CD4-positive, alpha-beta memory T cell (primary cell): ENCODE measurements around the gene PCSK4. TPM values are rescaled to one million over a fixed set of nuclear protein-coding genes. Genes with fewer than 3 reads are reported as not detected.

Source experiments
- CTCF ChIA-PET: fragments of 350-600 bp; sonication (Branson Sonifier 250); formaldehyde crosslinking; loops from one replicate; lab custom pipeline; 2021; ENCODE audit warnings: inconsistent platforms; ENCODE audit not compliant: partially characterized antibody; lab: Charles Lee
- POLR2A ChIA-PET: fragments of 350-600 bp; sonication (Branson Sonifier 250); formaldehyde crosslinking; loops from one replicate; lab custom pipeline; 2021; ENCODE audit not compliant: partially characterized antibody; lab: Charles Lee
- DNase-seq, 5 donors: peaks; one replicate each; pipeline versions ENCODE4 v3.0.0 to v3.0.0-alpha.2; 2020 to 2022; ENCODE audit warnings: mixed read lengths in 1 of 5
- H3K27ac ChIP-seq: one replicate; pipeline ENCODE4 v1.7.0; 2013; ENCODE audit warnings: low read depth, low read length
- H3K27me3 ChIP-seq: 2 replicates; pipeline ENCODE4 v1.7.0; 2013; ENCODE audit warnings: mild to moderate bottlenecking, low read length, moderate library complexity; ENCODE audit not compliant: insufficient read depth
- H3K36me3 ChIP-seq: 2 replicates; pipeline ENCODE4 v1.7.0; 2013; ENCODE audit warnings: mild to moderate bottlenecking, low read length, moderate library complexity; ENCODE audit not compliant: insufficient read depth
- H3K4me1 ChIP-seq: 2 replicates; pipeline ENCODE4 v1.7.0; 2013; ENCODE audit warnings: mild to moderate bottlenecking, low read length, moderate library complexity; ENCODE audit not compliant: insufficient read depth
- H3K4me3 ChIP-seq, 2 donors: one replicate each; pipeline ENCODE4 v1.7.0; 2013; ENCODE audit warnings: low read length in 2 of 2, mild to moderate bottlenecking in 1 of 2
- H3K9me3 ChIP-seq, 2 donors: one replicate each; pipeline ENCODE4 v1.7.0; 2013; ENCODE audit warnings: low read length in 2 of 2, control low read depth in 1 of 2; ENCODE audit not compliant: control insufficient read depth in 1 of 2
- H3K27ac Mint-ChIP-seq, 7 donors: one replicate each; pipeline ENCODE4 v1.8.0; 2020 to 2021; ENCODE audit warnings: mixed read lengths in 7 of 7, mild to moderate bottlenecking in 6 of 7, inconsistent platforms in 3 of 7, moderate library complexity in 3 of 7
- H3K27me3 Mint-ChIP-seq, 2 donors: one replicate each; pipeline ENCODE4 v1.8.0; 2020 to 2021; ENCODE audit warnings: mixed read lengths in 2 of 2
- H3K36me3 Mint-ChIP-seq, 2 donors: one replicate each; pipeline ENCODE4 v1.8.0; 2020 to 2021; ENCODE audit warnings: mixed read lengths in 2 of 2, inconsistent platforms in 1 of 2, mild to moderate bottlenecking in 1 of 2
- H3K4me1 Mint-ChIP-seq, 4 donors: one replicate each; pipeline ENCODE4 v1.8.0; 2020 to 2021; ENCODE audit warnings: mixed read lengths in 4 of 4, mild to moderate bottlenecking in 1 of 4
- H3K4me3 Mint-ChIP-seq, 8 donors: one replicate each; pipeline ENCODE4 v1.8.0; 2020 to 2021; ENCODE audit warnings: mixed read lengths in 8 of 8, mild to moderate bottlenecking in 7 of 8, moderate library complexity in 6 of 8, inconsistent platforms in 3 of 8
- H3K9me3 Mint-ChIP-seq, 8 donors: one replicate each; pipeline ENCODE4 v1.8.0; 2020 to 2021; ENCODE audit warnings: mixed read lengths in 8 of 8, mild to moderate bottlenecking in 5 of 8, inconsistent platforms in 3 of 8, moderate library complexity in 1 of 8
- intact Hi-C: fragments of 100-400 bp; cut with micrococcal nuclease; formaldehyde crosslinking; loops from one replicate; pipeline ENCODE4 v1.15.1; 2023
- polyA plus RNA-seq, 2 donors: library from polyadenylated mRNA; unstranded; fragments of 300-500 nt; fragmentation: Illumina TruSeq; gene quantifications; one replicate each; pipeline ENCODE4 v1.2.3, GENCODE V29; 2021
- total RNA-seq, 2 experiments: library from RNA; stranded (reverse); gene quantifications; one replicate each; pipeline ENCODE4 v1.2.3, GENCODE V29; 2021

PCSK4 gene
- total and polyA plus RNA-seq, 4 experiments from 2014 or later = 3.1 to 3.7 TPM; not detected in 2

DNA sequence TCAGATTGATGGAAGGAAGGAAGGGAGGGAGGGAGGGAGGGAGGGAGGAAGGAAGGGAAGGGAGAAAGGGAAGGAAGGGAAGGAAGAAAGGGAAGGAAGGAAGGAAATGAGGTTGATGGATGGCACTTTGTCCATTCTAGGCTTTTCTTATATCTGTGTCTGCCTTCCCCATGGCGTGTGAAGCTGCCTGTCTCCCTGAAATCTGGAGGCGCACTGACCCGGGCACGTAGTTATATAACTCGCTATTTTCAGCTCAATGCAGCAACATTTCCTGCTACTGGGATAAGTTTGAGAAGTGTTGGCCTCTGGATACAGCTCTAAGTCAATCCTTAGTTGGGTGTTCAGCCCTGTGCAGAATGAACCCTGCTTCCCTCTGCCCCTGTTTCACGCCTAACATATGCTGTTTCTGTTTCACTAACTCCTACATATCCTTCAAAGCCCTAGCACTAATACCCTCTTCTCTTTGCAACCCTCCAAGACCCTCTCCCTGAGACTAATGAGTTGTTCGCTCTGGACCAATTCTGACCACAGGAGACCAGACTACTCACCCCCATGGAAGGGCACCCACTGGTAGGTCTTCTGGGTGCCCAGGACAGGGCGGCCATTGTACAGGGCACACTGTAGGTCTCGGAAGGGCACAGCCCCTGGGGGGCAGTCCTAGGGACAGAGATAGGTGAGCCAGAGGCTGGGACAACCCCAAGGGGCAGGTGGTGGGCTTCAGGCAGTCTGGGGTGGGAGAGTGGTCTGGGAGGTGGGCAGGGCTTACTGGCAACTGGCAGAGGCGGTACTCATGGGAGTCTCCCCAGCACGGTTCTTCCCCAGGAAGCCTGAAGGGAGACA lies 19.7 kb upstream of the PCSK4 start:
- no peaks in the 10 kb centered on the region for H3K9me3 ChIP-seq
- Mint-ChIP-seq H3K9me3 (peaks cover 0 to 1% (median 0%) of the 10 kb centered on the region in 8 donors), H3K4me3 (peak overlapping the region in 1 of 8 donors; percentile 2), H3K27me3 (peaks cover 0 to 16% of the 10 kb centered on the region in 2 donors), H3K27ac (peak overlapping the region in 3 of 7 donors; percentile 5 to 31 (median 22)), H3K36me3 (peaks cover 0 to 3% of the 10 kb centered on the region in 2 donors), H3K4me1 (peaks cover 10 to 32% (median 15%) of the 10 kb centered on the region in 4 donors)
- no peak overlapping the region for H3K27ac ChIP-seq
- POLR2A ChIA-PET = no interaction called here
- no peak overlapping the region for H3K4me3 ChIP-seq
- CTCF ChIA-PET = interaction anchor here (1.5 kb wide), 1 partner anchor 19 kb away, joined by 3 read pairs; the partner anchor contains the start of gene REEP6
- no peaks in the 10 kb centered on the region for H3K27me3 ChIP-seq
- H3K36me3 ChIP-seq = no peaks in the 10 kb centered on the region
- intact Hi-C loops = no loop called here
- H3K4me1 ChIP-seq = peaks cover 24% of the 10 kb centered on the region
- DNase-seq = no peak

DNA sequence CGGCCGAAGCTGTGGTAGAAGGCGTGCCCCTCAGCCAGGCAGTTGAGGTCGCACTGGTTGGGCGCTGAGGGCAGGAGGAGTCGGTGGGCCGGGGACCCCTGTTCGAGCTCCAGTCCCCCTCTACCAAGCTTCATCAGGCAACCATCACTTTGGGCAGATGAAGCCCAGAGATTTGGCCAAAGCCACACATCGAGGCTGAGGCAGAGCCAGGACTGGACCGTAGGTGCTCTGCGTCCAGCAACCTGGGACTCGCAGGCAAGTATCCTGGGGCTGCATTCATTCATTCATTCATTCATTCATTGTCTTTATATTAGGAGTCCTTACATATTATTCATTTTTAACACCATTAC lies 18.3 kb upstream of the PCSK4 start:
- H3K27ac ChIP-seq = no peak overlapping the region
- H3K4me3 ChIP-seq = no peak overlapping the region
- CTCF ChIA-PET = interaction anchor here (0.7 to 1.5 kb wide), 3 partner anchors 17 to 66 kb away, joined by 3 read pairs; partner anchors contain the start of gene REEP6
- peaks cover 27% of the 10 kb centered on the region for H3K4me1 ChIP-seq
- H3K36me3 ChIP-seq = no peaks in the 10 kb centered on the region
- no peak for DNase-seq
- H3K27ac Mint-ChIP-seq = peak overlapping the region in 4 of 7 donors; percentile 9 to 88 (median 62)
- H3K27me3 ChIP-seq = no peaks in the 10 kb centered on the region
- peaks cover 0 to 2% (median 0%) of the 10 kb centered on the region in 8 donors for H3K9me3 Mint-ChIP-seq
- H3K9me3 ChIP-seq = no peaks in the 10 kb centered on the region
- POLR2A ChIA-PET = no interaction called here
- intact Hi-C loops = no loop called here
- H3K36me3 Mint-ChIP-seq = peaks cover 0 to 3% of the 10 kb centered on the region in 2 donors
- peaks cover 10 to 32% (median 15%) of the 10 kb centered on the region in 4 donors for H3K4me1 Mint-ChIP-seq
- H3K4me3 Mint-ChIP-seq = peak overlapping the region in 4 of 8 donors; percentile 41 to 72 (median 60)
- H3K27me3 Mint-ChIP-seq = peaks cover 1 to 19% of the 10 kb centered on the region in 2 donors

DNA sequence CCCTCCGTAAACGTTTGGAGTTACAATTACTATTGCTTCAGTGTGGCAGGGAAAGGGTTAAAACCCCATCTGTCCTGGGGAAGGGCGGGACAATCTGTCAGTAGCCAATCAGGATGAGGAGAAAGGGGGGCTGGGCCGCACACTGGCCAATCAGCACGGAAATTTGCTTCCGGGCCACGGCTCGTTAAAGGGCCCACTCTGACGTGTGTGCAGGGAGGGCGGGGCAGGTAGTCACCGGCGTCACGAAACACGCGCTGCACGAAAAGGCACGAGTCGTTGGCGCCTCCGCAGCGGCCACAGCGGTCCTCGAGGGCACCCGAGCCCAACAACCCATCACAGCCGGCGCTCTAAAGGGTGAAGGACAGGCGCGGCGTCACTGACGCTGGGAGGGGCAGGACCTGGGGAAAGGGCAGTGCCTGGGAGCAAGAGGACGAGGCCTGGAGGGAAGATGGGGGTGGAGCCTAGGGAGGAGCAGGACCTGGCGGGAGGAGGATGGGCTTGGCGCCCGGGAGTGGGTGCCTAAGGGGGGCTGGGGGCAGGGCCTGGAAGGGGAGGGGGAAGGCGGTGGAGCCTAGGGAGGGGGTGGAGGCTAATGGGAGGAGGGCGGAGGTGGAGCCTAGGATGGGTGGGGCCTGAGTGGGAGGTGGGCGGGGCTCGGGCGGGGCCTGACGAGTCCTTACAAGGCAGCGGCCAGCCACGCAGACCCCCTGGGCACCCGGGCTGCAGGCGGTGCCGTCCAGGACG lies 17.8 kb upstream of the PCSK4 start:
- Histone ChIP-seq H3K36me3 (no peaks in the 10 kb centered on the region), H3K9me3 (no peaks in the 10 kb centered on the region), H3K4me1 (peaks cover 32% of the 10 kb centered on the region), H3K27ac (peak overlapping the region; percentile 50), H3K4me3 (peak overlapping the region in 1 of 2 donors; percentile 15), H3K27me3 (no peaks in the 10 kb centered on the region)
- Mint-ChIP-seq H3K36me3 (peaks cover 0 to 3% of the 10 kb centered on the region in 2 donors), H3K9me3 (peaks cover 0 to 2% (median 0%) of the 10 kb centered on the region in 8 donors), H3K4me1 (peaks cover 10 to 32% (median 15%) of the 10 kb centered on the region in 4 donors), H3K27me3 (peaks cover 1 to 19% of the 10 kb centered on the region in 2 donors), H3K27ac (peak overlapping the region; percentile 90 to 98 (median 92)), H3K4me3 (peak overlapping the region; percentile 71 to 89 (median 84))
- peak; percentile 91 to 95 (median 94) for DNase-seq
- CTCF ChIA-PET = interaction anchor here (1.0 to 1.5 kb wide), 2 partner anchors 17 to 62 kb away, joined by 3 read pairs; partner anchors contain the start of gene REEP6
- POLR2A ChIA-PET = no interaction called here
- intact Hi-C loops = loop anchor here (1.0 kb wide), 1 partner anchor 18 kb away; the partner anchor contains the start of gene PCSK4

DNA sequence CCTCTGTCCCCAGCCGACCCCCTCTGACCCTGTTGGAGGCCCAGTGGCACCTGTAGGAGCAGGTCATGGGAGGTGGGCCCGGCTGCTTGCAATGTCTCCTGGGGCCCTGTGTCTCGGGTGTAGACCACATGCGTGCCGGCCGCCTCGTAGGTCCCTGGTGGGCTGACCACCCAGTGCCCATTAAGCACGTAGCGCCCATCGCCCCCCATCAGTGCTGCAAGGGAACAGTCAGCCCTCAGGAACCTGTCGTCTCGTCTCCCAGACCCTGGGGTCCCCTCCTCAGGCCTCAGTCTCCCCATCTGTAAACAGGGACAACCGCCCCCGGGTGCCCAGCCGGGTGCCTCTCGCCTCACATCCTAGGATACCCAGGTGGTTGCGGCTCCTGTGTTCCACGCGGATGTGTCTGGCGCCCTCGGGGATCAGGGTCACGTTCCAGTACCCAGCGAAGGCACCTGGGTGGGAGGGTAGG lies 17.1 kb upstream of the PCSK4 start:
- peaks cover 3 to 19% of the 10 kb centered on the region in 2 donors for H3K27me3 Mint-ChIP-seq
- H3K27me3 ChIP-seq = no peaks in the 10 kb centered on the region
- DNase-seq = no peak
- peak overlapping the region; percentile 21 for H3K27ac ChIP-seq
- H3K36me3 ChIP-seq = no peaks in the 10 kb centered on the region
- H3K4me3 Mint-ChIP-seq = peak overlapping the region in 2 of 8 donors; percentile 85 to 88
- no peaks in the 10 kb centered on the region for H3K9me3 ChIP-seq
- H3K4me1 Mint-ChIP-seq = peaks cover 10 to 27% (median 14%) of the 10 kb centered on the region in 4 donors
- peak overlapping the region in 5 of 7 donors; percentile 90 to 98 (median 92) for H3K27ac Mint-ChIP-seq
- ChIA-PET POLR2A (no interaction called here), CTCF (no interaction called here)
- H3K36me3 Mint-ChIP-seq = peaks cover 0 to 3% of the 10 kb centered on the region in 2 donors
- intact Hi-C loops = loop anchor here (1.0 kb wide), 1 partner anchor 17 kb away; the partner anchor contains the start of gene PCSK4
- H3K9me3 Mint-ChIP-seq = peaks cover 0 to 2% (median 0%) of the 10 kb centered on the region in 8 donors
- peak overlapping the region in 1 of 2 donors; percentile 2 for H3K4me3 ChIP-seq
- peaks cover 27% of the 10 kb centered on the region for H3K4me1 ChIP-seq

DNA sequence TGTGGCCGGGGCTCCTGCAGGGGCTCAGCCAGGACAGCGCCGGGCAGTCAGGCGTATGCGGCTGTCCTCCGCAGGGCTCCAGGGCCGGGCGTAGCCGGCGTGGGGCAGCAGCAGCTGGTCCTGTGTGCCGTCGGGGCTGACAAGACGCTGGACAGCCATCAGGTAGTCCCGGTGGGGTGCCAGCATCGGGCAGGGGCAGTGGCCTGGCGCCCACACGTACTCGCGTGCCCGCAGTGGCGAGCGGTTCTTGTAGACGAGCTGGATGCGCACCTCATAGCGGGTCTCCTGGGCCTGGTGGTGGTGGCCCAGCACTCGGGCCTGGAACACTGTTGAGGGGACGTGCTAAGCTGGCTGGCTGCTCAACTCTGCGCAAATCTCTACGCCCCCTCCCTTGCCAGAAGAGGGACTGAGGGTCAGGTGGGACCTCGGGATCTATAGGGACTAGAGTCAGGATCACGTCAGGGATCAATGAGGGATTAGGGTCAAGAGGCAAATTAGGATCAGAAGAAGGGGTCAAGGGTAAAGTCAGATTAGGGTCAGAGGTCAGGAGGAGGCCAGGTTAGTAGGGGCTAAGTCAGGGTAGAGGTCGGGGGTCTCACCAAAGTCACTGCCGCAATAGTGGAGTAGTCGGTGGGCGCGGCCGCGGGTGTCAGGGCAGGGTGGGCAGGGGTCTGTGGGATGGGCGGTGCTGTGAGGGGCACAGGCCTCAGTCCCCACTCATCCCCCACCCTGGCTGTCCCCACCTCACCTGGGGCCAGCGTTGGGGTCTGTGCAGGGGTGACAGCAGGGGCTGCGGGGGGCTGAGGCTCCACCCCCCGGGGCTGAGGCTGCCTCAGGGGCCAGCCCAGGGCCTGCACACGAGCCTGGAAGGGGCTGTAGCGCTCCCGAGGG lies 16.1 kb upstream of the PCSK4 start:
- peaks cover 0 to 2% (median 0%) of the 10 kb centered on the region in 8 donors for H3K9me3 Mint-ChIP-seq
- ChIA-PET POLR2A (no interaction called here), CTCF (interaction anchor here (1.3 kb wide), 1 partner anchor 35 kb away, joined by 3 read pairs; no protein-coding TSS in a partner anchor)
- H3K4me3 ChIP-seq = no peak overlapping the region
- peaks cover 3 to 19% of the 10 kb centered on the region in 2 donors for H3K27me3 Mint-ChIP-seq
- H3K4me3 Mint-ChIP-seq = no peak overlapping the region
- DNase-seq = no peak
- H3K36me3 Mint-ChIP-seq = peaks cover 0 to 3% of the 10 kb centered on the region in 2 donors
- peaks cover 20% of the 10 kb centered on the region for H3K4me1 ChIP-seq
- no peak overlapping the region for H3K27ac ChIP-seq
- H3K27me3 ChIP-seq = no peaks in the 10 kb centered on the region
- no peaks in the 10 kb centered on the region for H3K36me3 ChIP-seq
- intact Hi-C loops = no loop called here
- H3K4me1 Mint-ChIP-seq = peaks cover 10 to 24% (median 13%) of the 10 kb centered on the region in 4 donors
- H3K27ac Mint-ChIP-seq = peak overlapping the region in 4 of 7 donors; percentile 21 to 70 (median 48)
- H3K9me3 ChIP-seq = no peaks in the 10 kb centered on the region

DNA sequence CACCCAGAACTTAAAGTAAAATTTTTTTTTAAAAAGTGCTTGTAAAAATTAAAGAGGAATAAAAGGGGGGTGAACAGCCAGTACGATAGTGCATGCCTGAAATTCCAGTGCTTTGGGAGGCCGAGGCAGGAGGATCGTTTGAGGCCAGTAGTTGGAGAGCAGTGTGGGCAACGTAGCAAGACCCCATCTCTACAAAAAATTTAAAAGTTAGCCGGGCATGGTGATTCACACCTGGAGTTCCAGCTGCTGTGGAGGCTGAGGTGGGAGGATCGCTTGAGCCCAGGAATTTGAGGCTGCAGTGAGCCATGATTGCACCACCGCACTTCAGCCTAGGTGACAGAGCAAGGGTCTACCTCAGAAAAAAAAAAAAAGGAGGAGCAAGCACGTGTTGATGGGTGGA lies 14.9 kb upstream of the PCSK4 start:
- Histone ChIP-seq H3K36me3 (no peaks in the 10 kb centered on the region), H3K9me3 (no peaks in the 10 kb centered on the region), H3K27ac (no peak overlapping the region), H3K27me3 (no peaks in the 10 kb centered on the region), H3K4me1 (peaks cover 20% of the 10 kb centered on the region), H3K4me3 (no peak overlapping the region)
- peak overlapping the region in 2 of 7 donors; percentile 41 to 70 for H3K27ac Mint-ChIP-seq
- H3K36me3 Mint-ChIP-seq = peaks cover 0 to 3% of the 10 kb centered on the region in 2 donors
- peaks cover 8 to 18% (median 10%) of the 10 kb centered on the region in 4 donors for H3K4me1 Mint-ChIP-seq
- ChIA-PET CTCF (no interaction called here), POLR2A (no interaction called here)
- peaks cover 3 to 16% of the 10 kb centered on the region in 2 donors for H3K27me3 Mint-ChIP-seq
- intact Hi-C loops = no loop called here
- peaks cover 0 to 2% (median 0%) of the 10 kb centered on the region in 8 donors for H3K9me3 Mint-ChIP-seq
- H3K4me3 Mint-ChIP-seq = no peak overlapping the region
- DNase-seq = peak in 1 of 5 donors; percentile 7
